NCI-H2196 (cell line): Measurements from ENCODE around the gene PPP3CA.
A peak's percentile ranks its signal among the peaks of the same experiment; 100 is the strongest.

Experiments used
- DNase-seq: peaks from one replicate; lab custom pipeline; 2025; ENCODE audit not compliant: unreplicated experiment; lab: John Stamatoyannopoulos, UW

The PPP3CA gene

DNA sequence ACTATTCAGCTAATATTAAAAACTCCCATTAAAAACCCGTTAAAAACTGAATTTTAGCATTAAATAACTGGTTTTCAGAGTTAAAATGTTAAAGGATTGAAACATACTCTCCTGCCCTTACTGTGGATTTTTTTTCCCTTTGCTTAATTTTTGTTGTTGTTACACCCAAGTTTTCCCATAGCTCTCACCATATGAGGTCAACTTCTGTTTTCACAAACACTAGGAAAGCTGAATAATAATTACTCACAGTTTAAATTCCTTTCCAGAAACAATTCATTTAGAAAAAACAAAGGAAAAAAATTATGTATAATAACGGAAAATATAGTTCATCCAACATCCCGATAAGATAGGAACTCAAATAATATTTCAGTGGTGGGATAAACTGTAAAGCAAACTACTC, 129.0 kb downstream of the PPP3CA start:
- no peak for DNase-seq

DNA sequence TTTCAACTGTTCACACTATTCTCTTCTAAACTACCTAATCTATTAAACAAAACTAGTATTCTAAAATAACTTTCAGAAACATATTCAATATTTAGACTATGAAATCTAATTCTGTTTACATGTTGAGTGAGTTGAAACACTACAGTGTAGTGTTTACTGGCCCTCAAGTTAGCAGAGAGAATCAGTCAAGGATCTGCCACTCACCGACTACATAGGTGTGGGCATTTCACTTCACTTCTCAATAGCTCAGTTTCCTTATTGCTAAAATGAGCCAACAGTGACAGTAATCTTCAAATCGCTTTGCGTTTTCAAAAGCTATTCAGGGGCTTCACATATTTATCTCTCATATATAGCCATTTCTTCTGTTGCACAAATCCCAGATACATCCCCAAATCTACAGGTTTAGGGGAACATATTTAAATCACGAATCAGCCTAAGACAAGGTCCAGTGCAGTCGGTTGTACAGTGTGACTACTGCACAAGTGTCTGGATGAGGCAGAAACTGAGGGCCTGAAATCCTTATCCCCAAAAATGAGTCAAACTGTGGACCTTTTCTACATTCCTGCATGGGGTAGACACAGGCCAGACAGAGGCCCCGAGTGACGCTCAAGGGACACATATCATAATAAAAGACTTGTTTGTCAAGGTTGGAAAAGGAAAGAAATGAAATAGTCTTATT, 129.8 kb downstream of the PPP3CA start:
- DNase-seq = no peak

DNA sequence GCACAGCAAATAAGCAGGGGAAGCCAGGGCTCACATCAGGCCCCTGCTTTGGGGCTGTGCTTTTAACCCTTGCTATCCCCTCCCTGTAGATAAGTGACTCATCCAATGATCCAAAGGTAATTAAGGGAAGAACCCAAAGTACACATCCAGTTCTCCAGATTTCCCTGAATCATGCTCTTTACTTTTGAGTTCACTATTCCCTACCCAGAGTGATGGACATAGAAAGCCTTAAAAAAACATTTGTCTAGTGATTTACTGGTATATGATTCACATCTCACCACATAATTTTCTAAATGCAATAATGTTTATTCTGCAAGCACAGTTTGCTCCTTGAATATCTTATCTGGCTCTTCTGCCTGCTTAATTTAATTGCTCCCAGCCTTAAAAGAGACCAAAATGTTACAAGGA, 136.2 kb downstream of the PPP3CA start:
- DNase-seq = no peak

DNA sequence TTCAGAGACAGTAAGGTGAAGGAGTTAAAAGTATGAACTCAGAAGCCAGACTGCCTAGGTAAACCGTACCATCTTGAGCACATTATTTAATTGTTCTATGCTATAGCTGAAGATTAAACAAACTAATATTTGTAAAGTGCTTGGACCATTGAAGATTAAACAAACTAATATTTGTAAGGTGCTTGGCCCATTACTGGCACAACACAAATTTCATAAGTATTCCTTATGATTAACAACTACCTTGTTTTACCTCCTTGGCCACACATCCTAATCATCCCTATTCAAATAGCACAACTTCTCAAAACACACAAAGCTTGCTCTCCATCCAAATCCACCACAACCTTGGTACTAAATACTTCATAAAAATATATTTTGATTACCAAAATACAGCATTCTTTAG, 137.0 kb downstream of the PPP3CA start:
- DNase-seq = no peak

DNA sequence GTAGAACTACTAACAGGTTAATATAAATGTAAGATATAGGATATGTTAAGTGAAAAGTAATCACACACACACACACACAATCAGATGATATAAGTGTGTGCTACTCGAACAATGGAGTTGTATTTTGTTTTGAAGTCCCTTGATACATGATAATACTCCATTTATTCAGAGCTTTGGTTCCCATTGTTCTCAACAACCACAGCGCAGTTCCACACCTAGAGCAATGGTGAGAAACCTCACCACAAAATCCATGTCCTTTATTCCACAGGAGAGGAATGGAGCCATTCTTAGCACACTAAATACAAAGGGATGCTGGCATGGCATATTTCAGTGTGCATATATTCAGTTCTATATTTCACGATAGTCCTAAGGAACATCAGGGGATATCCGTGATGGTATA, 139.2 kb downstream of the PPP3CA start:
- DNase-seq = no peak

DNA sequence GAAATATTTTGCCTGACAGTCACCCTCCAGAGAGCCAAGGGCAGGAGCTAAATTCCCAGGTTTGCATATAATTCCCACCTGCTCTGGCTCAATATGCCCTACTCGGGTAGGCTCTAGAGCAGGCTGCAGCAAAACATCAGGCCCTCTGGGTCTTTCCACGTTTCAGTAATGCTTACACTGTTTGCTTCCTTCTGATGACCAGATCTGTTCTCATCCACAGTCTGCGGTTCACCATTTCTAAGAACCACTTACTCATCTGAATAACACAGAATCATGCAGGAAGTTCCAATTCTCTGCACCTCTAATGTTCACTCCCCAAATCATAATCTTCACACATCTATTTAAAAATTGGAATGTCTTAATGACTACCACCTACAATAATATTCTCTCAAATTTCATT, 141.4 kb downstream of the PPP3CA start:
- no peak for DNase-seq

DNA sequence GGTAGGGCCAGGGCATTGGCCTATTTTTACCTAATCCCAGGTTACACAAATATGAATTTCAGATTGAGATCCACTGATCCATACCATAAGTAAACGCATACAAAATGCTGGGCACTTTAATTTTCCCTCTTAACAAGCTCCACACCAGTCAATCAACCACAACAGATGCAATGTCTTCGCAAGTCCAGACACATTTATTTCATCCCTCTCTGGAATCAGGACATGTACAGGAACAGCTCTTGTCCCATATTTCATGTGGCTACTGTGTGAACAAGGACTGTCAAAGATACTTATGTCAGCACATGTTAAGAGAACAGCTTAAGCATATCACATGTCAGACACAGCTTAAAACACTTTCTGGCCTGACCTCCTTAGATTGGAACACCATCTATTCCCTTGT, 145.9 kb downstream of the PPP3CA start:
- no peak for DNase-seq

DNA sequence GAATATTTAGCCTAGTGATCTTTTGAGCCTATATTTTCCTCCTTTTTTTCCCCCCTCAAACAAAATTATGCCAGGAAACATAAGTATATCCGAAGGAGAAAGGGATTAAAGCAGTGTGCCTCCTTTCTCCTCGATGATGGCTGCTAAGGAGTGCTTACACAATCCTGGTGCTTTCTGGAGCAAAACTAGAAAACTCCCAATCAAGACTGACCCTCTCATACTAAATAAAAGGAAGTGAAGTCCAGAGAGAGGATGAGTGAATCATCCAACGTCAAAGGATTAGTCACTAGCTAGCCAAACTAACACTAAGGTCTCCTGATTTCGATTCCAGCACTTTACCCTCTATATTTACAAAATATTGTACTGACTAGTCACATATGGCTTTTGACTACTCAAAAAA, 146.8 kb downstream of the PPP3CA start:
- no peak for DNase-seq

DNA sequence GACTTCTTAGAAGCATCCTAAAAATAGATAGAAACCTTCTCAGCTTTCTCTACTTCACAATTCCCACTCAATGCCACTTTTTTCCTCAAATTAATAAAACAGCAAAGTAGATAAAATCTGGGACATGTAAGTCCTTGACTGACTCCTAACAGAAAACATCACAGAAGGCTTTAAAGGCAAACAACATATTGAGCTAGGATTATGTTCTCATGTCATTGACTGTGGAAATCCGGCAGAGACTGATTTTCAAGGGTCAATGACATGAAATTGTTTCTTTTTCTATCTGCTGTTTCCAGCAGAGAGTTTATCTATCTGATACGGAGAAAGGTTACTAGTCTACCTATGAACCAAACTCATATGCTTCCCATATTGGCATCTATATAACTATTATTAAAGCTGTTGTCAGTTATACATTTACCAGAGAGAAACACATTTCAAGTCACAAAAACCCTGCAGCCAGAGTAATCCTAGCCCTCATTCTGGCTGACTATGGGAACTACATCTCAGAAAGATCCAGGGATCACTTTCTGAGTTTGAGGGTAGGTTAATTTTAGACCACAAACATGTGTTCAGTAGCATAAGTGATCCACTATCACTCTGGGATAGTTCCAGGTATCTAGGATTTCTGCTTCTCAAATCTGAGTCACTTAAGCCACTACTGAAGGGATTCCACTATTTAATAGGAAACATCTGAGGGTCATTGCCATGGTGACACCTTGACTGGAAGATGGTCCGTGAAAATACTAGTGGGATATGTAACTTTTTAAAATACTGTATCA, 147.6 kb downstream of the PPP3CA start:
- peak; percentile 6 for DNase-seq

DNA sequence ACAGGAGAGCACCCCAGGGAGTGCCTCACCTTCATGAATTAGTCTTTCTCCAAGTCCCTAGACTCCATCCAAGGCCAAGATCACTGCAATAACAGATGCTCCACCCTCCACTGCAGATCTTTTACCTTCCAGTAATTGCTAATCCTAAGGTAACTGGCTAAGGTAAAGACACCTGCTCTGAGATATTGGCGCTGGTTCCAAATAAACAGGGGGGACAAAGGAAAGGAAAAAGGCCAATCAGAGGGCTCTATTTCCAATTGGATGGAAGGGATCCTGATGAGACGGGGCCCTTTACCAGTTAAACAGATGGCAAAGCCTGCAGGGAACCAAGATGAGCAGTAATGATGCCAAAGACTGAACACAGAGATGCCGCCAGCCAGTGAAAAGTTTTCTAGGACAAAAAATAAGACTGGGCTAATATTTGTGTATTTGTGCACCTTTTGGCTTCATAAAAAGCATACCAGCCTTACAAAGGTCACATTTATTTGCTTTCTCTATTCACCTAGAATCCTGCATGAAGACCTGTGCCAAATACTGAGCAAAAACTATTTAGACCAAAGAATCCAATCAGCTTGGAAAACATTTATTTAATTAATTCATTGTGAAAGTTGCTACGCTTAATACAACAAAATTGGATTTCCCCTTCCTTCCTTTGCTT, 148.5 kb downstream of the PPP3CA start:
- peak; percentile 64 for DNase-seq

DNA sequence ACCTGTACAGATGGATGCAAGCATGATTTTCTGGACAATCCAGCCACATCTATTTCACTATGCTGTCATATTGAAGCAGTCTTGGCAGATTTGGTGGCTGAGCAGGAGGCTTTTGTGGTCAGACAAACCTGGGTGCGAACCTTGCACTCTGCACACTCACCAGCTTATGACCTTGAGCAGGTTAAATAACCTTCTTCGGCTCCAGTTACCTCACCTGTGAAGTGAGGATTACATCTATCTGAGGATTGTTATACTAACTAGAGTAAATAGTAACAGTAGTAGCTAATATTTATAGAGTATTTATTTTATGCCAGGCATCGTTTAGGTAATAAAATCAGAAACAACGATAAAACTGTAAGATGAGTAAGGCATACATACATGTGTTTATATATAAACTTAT, 150.0 kb downstream of the PPP3CA start:
- peak; percentile 9 for DNase-seq

DNA sequence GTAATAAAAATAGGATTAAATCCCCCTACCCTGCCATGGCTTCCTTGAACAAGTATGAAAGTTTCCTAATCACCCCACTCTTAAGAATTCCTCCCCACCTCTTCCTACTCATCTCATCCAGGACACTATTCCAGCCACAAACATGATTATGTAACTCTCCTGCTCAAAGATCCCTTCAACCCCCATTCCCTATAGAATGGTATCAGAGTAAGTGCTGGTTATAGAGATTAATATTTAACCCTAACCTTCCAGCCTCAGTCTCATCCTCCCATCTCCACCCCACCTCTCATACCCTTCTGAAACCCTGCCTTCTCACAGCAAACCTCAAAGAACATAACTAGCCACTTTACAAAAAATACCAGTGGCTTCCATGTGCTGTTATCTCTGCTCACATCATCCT, 155.1 kb downstream of the PPP3CA start:
- DNase-seq = no peak

DNA sequence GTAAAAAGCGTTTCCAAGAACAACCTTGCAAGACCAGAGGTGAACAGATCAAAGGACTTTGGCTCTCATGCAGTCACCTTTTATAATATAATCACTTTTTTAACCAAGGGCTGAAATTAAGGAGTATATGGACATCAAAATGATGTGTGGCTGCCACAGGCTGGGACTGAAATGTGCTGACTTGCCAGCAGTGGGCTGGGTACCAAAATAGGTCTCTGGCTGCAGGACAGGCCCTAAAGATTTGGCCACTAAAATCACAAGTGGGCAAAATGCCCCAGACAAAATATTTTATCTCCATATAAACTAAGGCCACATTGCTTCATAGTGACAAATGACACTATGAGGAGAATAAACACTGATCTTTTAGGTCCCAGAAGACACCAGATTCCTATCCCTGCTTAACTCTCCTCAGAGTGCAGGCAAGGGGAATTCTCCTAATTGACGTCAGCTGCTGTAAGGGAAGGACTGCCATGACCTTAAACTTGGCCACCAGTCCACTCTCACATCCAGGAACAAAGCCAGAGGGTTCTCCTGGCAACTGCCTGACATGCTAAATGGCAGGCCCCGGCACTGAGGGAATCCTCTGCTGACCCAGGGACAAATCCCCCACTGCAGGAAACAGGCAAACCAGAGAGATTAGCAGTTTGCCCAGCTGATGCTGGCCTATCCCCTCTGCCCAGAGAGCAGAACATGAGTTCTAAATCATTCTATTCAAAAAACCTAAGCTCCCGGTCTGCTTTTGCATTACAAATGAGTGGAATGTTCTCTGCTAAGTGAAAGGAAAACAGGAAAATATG, 155.8 kb downstream of the PPP3CA start:
- peak; percentile 67 for DNase-seq

DNA sequence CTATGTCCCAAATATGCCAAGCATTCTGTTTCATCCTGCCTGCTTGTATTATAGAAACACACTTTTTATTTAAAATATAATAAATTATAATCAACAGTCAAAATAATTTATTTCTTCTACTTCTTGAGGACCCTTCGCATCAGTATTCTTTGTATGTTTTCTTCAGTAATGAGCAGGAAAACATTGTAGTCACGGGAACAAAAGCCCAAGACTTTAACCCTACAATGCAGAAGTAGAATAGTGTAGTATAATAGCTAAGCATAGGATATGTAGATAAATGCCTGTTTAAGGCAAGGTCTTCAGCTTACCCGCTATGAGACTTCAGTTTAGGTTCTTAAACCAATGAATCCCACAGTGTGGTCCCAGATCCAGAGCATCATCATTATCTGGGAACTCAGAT, 156.6 kb downstream of the PPP3CA start:
- no peak for DNase-seq

DNA sequence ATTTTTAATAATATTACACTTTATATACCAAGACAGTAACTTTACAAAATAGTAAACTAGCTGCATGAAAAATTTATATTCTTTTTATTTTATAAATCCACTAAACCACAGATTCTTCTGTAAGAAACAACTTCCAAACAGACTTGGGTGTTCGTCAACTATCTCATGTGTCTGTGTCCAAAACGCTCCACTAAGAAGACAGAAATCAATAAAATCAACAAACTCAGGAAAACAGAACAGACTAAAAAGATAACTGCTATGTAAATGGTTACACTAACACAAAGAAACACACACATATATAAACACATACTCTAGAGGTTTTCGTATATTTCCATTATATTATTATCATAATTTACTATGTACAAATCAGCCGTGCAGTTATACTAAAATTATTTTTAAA, 158.4 kb downstream of the PPP3CA start:
- DNase-seq = no peak

DNA sequence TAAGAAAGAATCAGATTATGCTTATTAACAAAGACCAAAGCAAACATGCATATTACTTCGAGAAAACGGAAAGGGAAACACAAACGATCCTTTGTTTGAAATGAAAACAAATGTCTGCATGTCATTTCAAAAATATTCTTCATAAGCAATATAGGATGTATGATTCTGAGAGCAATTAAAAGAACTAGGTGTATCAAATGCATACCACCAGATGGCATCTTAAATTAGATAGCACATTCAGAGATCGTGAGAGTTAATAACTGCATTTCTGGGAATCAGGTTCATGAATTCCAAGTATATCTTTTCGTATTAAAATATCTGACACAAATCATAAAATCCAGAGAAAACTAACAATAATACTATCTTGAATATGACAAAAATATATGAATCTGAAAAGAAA, 159.5 kb downstream of the PPP3CA start:
- no peak for DNase-seq

DNA sequence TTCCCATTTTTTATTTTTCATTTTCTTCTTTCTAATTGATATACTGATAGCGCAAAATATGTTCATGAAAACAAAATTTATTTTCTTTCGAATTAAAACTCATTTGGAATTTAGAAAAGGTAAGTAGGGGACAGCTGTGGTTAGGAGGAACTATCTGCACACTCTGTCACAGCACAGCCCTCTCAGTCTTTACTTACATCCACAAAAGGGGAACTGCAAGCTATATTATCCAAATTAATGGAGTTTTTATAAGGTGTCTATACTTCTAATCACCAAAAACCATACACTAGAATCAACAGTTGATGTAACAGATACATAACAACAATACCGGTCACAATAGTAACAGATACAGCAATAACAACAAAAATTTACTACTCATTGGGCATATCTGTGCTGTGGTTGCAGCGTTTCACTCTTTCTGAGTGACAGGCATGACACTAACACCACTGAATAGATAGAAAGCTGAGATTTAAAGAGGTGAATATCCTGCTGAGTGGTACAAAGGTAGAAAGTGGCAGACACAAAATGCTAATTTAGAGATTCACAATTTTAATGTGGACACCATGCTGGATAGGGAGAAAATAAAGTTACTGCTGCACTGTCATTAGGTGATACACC, 160.7 kb downstream of the PPP3CA start:
- DNase-seq = no peak

DNA sequence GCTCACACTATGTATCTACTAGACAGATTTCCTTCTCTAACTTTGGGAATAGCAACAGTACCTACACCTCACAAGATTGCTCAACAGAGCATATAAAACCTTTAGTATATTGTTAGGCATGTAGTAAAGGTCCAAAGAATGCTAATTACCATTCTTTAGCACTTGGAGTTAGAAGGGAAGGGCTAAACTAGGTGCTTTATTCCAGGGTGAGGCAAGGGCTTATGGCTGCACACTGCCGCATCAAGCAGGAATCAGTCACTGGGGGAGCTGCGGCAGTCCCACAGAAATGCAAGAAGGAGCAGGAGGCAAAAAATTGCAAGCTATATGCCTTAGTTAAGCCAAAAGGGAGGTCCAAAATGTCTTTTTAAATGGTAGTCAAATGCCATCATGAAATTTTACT, 162.7 kb downstream of the PPP3CA start:
- DNase-seq = no peak

DNA sequence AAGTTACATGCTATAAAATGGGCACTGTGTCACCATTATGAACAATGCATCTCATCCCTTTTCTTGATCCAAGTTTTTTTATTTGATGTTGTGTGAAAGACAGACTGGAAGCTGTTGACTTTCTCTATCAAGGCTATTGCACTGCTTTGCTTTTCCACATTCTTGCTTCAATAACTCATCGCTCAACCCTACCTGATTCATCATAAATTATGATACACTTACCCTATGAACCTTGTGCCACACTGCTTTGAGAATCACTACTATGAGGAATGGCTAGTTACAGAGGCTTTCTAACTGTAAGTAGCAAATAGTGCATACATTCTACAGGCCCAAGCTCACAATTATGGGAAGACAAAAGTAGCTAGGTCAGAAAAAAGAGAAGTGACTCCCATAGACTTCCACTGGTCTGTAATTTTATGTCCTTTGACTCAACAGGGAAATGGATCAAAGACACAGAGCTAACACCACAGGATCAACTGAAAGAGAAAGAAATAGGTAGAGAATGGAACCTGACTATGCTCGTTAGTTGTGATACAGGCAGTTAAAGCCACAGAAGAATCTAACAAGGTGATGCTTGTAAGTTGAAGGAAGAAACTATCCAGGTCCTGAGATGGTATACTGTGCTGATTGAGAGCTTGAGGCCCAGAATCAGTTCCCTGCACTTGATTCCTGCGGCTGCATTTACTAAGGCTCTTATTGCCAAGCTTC, 163.5 kb downstream of the PPP3CA start:
- DNase-seq = no peak

DNA sequence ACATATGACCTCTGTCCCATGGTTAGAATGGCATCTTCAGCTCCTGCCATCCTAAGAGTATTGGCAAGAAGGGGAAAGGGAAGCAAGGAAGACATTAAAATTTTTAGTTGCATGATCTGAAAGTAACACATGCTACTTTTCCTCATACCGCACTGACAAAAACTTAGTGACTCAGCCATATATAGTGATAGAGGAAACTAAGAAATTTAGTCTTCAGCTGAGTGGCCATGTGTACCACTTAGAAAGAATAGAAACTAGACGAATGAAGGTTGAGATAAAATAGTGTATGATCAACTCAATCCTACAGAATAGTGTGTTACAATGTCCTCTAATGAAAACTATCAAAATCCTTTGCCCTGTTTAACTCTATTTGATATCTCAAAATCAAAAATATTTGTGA, 164.1 kb downstream of the PPP3CA start:
- DNase-seq = no peak
